NCI-H446 (cell line): Measurements from ENCODE around the gene MYLK.

Source experiments
- DNase-seq, 2 experiments: peaks; one replicate each; lab custom pipeline; 2025; lab: John Stamatoyannopoulos, UW

MYLK gene

DNA sequence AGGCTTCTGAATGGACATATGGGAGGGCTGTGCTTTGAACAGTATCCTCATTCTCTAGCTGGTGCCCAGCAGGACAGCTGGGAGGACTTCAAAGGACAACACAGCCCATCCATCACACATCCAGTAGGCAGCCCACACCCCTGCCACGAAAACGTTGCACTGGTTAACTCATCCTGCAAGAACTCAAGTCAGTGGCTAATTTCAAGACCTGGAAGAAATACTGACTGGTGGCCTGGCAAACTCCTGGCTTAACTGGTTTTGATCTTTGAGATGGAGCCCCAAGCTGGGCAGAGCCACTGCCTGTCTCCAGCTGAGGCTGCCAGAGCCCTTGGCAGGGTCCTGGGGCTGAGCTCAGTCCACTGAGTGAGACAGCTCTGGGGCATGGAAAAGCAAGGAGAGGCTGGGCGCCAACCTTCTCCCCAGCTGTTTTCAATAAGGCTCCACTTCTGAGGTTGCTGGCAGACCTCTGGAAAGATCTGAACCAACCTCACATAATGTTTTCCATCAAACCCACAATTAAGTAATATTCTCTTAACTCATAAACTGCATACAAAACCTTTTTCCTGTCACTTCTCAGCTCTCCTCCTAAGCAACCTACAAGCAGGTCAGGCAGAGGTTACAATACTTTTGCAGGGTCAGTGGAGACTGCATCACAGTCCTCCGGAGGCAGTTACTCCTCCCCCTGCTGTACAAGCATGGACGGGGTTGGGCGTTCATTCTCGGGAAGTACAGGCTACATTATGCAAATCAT lies 110.3 kb downstream of the MYLK start:
- DNase-seq, result peak; percentile 70 to 87

- DNase-seq, result no peak
Measured at GRCh38 chr3:123769356-123769743, 114.8 kb downstream of the MYLK start.

DNA sequence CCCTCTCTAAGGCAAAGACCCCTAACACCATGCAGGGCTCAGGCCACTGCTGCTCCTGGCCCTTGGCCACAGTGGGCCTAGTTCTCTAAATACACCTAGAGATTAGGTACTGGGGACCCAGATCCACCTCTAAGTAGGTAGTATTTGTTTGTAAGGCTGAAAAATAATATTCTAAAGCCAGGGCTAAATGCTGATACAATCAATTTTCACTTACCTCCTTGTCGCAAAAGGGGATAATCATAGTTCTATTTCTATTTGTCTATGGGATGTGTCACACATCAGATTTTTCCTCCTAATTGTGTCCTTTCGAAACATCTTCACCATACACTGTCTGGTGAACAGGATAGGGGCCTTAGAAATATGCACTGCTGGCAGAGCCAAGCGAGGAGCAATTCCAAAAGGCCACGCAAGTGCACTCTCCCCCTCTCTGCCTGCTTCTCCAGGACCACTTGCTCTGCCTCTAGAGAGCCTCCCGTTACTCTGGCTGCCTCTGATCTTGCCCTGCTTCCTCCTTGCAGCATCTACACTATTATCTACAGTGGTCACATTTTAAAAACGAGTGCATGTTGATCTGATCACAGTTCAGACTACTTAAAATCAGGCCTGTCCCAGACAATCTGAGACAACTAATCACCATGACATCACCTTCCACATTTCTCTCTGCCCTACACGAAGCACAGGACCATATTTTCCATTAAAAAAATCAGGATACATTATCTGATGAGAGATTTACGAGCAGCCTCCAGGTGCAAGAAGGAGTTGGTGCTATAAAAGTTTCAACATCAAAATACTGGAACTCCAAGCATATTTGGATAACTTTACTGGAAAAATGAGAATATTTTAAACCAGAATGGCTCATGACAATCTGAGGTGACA lies 115.4 kb downstream of the MYLK start:
- DNase-seq, result no peak

DNA sequence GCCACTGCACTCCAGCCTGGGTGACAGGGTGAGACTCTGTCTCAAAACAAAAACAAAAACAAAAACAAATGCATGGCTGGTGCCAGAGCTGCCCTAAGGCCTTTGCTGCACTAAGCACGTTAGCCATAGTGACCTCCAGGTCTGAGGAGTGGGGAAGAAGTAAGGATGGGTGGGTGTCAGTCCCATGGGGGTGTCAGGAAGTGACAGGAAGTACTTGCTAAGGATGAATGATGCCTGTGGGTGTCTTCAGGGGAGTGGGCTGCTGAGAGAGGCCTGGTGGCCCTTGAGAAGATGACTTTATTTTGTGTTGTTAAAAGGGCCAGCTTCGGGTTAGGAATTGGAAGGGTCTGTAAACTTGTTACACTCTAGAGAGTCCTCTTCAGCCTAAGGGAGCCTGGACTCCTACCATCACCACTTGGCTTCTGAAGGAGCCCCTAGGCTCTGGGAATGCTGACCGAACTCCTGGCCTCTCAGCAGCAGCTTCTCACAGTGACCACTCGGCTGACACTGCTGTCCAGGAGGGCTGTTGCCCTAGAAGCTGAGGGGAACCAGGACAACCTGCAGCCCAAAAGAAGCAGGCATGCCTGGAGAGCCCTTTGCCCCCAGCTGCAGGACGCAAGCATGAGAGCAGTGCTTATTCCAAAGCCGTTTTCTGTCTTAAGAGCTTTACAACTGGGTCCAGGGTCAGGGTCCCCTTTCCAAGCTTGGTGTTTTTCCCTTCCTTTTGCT lies 116.4 kb downstream of the MYLK start:
- DNase-seq, result no peak

GRCh38 chr3:123767009-123767372 lies 117.1 kb downstream of the MYLK start:
- no peak for DNase-seq

GRCh38 chr3:123766193-123767008 lies 117.7 kb downstream of the MYLK start:
- DNase-seq, result no peak

DNA sequence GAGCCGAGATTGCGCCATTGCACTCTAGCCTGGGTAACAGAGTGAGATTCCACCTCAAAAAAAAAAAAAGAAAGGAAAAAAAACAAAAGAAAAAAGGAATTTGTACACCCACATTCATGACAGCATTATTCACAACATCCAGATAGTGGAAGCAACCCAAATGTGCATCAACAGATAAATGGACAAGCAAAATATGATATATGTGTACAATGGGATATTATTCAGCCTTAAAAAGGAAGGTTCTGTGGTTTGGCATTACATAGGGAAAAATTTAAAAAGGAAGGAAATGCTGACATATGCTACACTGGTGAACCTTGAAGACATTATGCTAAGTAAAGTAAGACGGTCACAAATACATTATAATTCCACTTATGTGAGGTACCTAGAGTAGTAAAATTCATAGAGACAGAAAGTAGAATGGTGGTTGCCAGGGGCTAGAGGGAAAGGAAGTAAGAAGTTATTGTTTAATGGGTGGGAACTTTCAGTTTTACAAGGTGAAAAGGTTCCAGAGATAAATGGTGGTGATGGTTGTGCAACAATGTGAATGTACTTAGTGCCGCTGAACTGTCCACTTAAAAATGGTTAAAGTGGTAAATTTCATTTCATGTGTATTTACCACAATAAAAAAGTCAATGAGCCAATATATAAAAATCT lies 118.5 kb downstream of the MYLK start:
- no peak for DNase-seq

- no peak for DNase-seq
Measured at GRCh38 chr3:123764647-123765046, 119.5 kb downstream of the MYLK start.

- DNase-seq, result no peak
Measured at GRCh38 chr3:123762805-123763204, 121.3 kb downstream of the MYLK start.

- no peak for DNase-seq
Measured at GRCh38 chr3:123760817-123761216, 123.3 kb downstream of the MYLK start.

DNA sequence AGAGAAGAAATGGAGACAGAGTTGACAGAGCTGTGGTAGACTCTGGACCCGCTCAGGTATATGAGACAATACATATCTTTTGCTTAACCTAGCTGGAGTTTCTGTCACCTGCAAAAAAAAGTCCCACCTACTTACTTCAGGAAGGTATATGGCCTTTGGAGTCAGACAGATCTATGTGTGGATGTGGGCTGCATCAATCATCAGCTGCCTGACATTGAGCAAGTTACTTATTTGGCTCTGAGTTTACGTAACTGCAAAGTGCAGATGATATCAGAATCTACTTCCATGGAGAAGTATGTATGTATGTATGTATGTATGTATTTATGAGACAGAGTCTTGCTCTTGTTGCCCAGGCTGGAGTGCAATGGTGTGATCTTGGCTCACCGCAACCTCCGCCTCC lies 124.3 kb downstream of the MYLK start:
- no peak for DNase-seq

- DNase-seq, result peak; percentile 24 to 63
Measured at GRCh38 chr3:123759311-123759710, 124.8 kb downstream of the MYLK start.

DNA sequence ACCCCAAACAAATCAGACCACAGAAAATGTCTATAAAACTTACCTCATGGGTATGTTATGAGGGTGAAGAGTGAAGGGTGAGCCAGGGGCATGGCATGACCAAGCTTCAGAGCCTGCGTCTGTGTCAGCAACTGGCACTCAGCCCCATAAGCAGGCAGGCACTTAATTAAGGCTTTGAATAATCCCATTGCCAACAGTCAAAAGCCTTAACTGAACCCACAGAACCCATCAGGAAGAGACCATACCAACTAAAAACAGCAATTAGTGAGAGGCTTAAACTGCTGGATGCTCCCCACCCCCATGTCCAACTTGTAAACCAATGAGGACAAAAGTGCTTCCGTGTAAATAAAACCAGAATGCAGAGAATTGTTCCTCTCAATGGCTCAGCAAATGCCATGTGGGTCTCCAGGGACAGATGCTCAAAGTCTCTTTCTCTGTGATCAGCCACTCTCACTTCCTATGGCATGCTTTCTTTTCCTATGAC lies 126.0 kb downstream of the MYLK start:
- peak; percentile 57 to 59 for DNase-seq

GRCh38 chr3:123757281-123757940 lies 126.7 kb downstream of the MYLK start:
- DNase-seq, result no peak

- DNase-seq, result no peak
Measured at GRCh38 chr3:123755501-123755900, 128.6 kb downstream of the MYLK start.

DNA sequence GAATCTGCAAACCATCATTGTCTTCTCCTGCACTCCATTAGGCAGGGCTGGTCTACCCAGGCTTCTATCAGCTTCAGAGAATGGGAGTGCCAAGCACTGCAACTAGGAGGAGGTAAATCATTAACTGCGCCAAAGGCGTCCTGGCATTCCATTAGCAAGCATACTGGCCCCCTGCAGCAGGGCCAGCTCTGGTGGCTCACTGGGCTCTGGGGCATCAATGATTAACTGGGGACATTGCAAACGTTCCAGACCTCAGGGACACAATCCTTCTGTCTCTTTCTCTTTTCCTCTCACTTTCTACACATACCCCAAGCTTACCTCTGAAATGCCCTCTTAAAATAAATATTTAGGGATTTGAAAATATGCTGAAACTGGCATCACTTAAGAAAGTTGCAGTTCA lies 129.0 kb downstream of the MYLK start:
- DNase-seq, result no peak

GRCh38 chr3:123753286-123753685 lies 130.8 kb downstream of the MYLK start:
- no peak for DNase-seq

- DNase-seq, result no peak
Measured at GRCh38 chr3:123752228-123752627, 131.9 kb downstream of the MYLK start.

DNA sequence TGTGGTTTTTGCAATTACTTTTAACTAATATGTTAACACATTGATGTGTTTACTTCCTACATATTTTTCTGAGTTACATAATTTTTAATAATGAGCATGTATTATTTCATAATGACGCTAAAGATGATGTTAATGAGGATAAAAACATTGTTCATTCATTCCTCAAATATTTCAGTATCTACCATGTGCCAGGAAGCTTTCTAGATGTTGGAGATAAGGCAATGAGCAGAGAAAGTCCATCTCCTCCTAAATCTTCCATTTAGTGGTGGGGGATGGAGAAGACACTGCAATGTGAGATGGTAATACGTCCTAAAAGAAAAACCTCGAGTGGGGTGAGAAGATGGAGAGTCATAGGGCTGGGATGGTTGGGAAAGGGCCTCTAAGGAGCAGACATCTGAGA lies 132.7 kb downstream of the MYLK start:
- no peak for DNase-seq

DNA sequence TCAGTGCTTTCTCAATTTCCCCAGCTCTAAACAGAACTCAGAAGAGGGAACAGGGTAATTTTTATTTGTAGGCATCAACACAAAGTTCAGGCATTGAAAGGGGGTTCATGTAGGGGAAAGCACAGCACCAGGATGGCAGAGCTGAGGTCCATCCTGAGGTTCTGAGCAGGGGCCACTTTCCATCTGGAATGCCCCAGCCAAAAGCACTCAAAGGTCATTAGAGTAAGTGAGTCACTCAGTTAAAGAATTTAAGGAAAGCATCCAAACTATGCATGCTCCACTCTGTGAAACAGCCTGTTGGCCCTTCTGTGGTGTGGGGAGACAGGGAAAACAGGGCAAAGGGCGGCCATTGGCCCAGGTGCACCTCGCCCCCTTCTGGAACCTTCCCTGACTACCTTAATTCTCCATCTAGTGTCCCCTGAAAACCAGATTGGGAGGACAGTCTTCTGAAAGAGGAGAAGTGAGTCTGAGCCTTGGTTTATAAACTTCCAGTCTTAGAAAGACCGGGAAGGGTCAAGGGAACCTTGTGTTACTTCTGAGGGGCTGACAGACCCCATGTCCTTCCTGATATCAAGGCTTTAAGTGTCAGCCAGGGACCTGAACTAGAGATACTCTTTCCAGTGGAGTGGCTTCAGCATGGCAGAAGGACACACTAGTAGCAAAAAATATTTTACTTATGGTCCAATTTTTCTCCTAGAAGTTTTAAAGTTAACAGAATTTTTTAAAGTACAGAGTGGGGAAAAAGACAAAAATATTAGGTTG lies 133.3 kb downstream of the MYLK start:
- DNase-seq, result no peak
